ENCODE results near the gene EIF4A3.

The EIF4A3 gene

DNA sequence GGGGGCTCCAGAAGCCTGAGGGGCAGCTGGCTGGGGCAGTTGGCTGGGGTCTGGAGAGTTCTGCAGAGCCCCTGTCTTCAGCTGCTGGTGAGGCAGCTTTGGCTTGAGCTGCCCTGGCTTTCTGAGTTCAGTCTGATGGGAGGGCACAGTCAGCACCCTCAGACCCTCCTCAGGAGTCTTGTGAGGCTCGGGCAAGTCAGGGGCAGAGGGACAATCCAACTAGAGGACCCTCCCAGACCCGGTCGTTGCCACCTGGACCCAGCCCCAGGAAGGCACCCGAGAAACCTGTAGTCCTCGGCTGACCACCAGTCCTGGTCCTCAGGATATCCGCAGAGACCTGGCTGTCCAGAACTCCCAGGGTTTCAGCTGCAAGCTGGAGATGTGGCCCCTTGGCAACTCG is 24.8 kb upstream of the EIF4A3 start:
- DNase-seq (ENCODE audit: low spot score): no peak

GRCh38 chr17:80169784-80170500 is 23.0 kb upstream of the EIF4A3 start, which contains the start of gene CARD14:
TSS of gene CARD14 (plus strand) at chr17:80170030. CDS start at chr17:80181439, 11,409 bp downstream.
- DNase-seq (ENCODE audit: low spot score): no peak

DNA sequence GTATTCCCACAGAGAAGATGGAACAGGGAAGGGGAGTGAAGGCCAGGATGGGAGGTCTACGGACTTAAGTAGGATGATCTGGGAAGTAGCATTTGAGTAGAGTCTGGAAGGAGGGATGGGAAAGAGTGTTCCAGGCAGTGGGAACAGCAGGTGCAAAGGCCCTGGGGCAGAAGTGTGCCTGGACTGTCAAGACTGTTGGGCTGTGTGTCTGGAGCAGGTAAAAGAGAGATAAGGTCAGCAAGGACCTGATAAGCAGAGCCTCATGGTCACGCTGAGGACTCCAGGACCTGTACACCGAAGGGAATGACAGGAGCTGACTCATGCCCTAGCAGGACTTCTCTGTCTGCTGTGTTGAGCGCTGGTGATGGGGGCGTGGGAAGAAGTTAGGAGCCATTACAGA is 22.2 kb upstream of the EIF4A3 start:
- no peak for DNase-seq (ENCODE audit: low spot score)

- no peak for DNase-seq (ENCODE audit: low spot score)
These were observed 21.4 kb upstream of the EIF4A3 start for GRCh38 chr17:80168371-80168770.

- DNase-seq (ENCODE audit: low spot score): no peak
These were observed 19.5 kb upstream of the EIF4A3 start for GRCh38 chr17:80166446-80166845.

DNA sequence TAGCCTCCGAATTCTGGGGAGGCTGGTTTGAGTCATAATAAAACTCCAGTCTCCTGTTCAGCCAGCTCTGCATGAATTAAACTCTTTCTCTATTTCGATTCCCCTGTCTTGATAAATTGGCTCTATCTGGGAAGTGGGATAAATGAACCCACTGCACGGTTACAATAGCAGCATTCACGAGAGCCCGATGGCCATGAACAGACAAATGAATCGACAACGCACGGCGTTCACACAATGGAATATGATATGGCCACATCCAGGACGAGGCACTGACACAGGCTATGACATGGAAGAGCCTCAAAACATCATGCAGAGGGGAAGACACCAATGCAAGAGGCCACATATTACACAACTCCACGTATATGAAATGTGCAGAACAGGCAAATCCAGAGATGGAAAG is 17.3 kb upstream of the EIF4A3 start:
- DNase-seq (ENCODE audit: low spot score): peak; percentile 38

- no peak for DNase-seq (ENCODE audit: low spot score)
These were observed 16.4 kb upstream of the EIF4A3 start for GRCh38 chr17:80163336-80163735.

DNA sequence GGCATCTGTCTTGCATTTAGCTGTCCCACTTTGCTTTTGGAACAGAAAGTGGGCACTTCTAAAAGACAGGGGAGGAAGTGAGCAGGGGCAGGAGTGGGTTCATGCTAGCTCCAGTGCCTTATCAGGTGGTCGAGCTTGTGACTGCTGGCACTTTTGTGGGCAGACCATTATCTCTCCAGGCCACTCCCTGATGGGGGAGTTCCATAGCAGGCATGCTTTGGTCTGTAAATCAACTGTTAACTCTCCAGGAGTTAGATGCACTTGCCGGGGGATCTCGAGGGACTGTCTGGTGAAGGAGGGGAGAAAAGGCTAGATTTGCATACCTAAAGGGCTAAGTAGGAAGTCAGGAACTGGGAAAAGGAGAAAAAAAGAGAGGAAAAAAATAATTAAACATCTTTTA is 13.6 kb upstream of the EIF4A3 start:
- DNase-seq (ENCODE audit: low spot score): no peak

- no peak for DNase-seq (ENCODE audit: low spot score)
These were observed 11.9 kb upstream of the EIF4A3 start for GRCh38 chr17:80158846-80159245.

GRCh38 chr17:80155600-80155999 is 8.7 kb upstream of the EIF4A3 start:
- peak; percentile 16 for DNase-seq (ENCODE audit: low spot score)

- DNase-seq (ENCODE audit: low spot score): no peak
These were observed 7.2 kb upstream of the EIF4A3 start for GRCh38 chr17:80154166-80154565.

GRCh38 chr17:80153004-80153403 is 6.1 kb upstream of the EIF4A3 start:
- no peak for DNase-seq (ENCODE audit: low spot score)

GRCh38 chr17:80152081-80152702 is 5.3 kb upstream of the EIF4A3 start:
- no peak for DNase-seq (ENCODE audit: low spot score)

DNA sequence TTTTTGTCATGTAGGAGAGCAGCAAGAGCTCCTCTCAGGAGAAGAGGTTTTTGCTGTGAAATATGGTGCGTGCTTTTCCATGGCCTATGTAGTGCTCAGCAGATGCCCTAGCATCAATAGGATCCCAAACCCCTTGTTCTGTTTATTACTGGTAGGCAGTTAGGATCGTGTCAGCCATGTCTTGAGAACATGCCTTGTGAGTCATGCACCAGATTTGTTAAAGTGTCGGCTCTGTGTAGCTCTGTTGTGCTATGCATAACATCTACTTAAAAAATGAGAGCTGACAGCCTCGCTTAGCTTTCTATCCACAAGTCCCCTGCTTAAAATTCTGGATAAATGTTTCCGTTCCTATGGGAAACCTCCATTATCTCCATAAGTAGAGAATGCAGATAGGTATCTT is 4.4 kb upstream of the EIF4A3 start:
- no peak for DNase-seq (ENCODE audit: low spot score)

GRCh38 chr17:80146121-80147034 is 550 bp downstream of the EIF4A3 start:
- peak; percentile 31 for DNase-seq (ENCODE audit: low spot score)

- DNase-seq (ENCODE audit: low spot score): no peak
These were observed 1.6 kb downstream of the EIF4A3 start for GRCh38 chr17:80145076-80146075.

GRCh38 chr17:80142929-80143328 is 4.0 kb downstream of the EIF4A3 start:
- no peak for DNase-seq (ENCODE audit: low spot score)

GRCh38 chr17:80141463-80142165 is 5.3 kb downstream of the EIF4A3 start:
- no peak for DNase-seq (ENCODE audit: low spot score)

GRCh38 chr17:80138856-80139426 is 8.0 kb downstream of the EIF4A3 start:
- no peak for DNase-seq (ENCODE audit: low spot score)

- no peak for DNase-seq (ENCODE audit: low spot score)
These were observed 9.8 kb downstream of the EIF4A3 start for GRCh38 chr17:80137131-80137530.

DNA sequence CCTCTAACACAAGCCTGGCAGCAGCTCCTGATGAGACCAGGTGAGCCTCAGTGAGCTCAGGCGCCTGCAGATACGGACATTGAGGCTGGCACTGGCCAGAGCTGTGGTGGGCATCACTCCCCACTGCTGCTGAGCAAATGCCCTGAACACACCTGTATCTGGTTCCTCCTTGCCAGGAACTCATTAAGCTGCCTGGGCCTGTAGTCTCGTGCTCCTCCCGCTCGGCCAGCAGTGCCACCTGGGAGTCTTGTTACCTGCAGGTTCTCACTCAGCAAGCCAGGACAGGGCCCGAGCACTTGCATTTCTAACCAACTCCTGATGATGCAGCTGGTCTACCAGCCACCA is 13.3 kb downstream of the EIF4A3 start:
- no peak for DNase-seq (ENCODE audit: low spot score)
